ENCODE data around the gene SLC22A12.
"Not testable (repeated sequence)": the region's sequence is repeated elsewhere in the genome, so short reads cannot be mapped to it uniquely, and the experiment has no call there.

SLC22A12 gene

GRCh38 chr11:64560941-64561340 is 30.1 kb upstream of the SLC22A12 start:
- Histone ChIP-seq H3K9ac (ENCODE audit: low read length) (no peak overlapping the region), H4K5ac (ENCODE audit: low read length) (no peak overlapping the region), H3K18ac (ENCODE audit: low read length) (no peak overlapping the region), H3K79me2 (ENCODE audit: control insufficient read depth, insufficient read depth, low read length) (no peaks in the 10 kb centered on the region), H2BK120ac (ENCODE audit: low read depth, low read length) (no peak overlapping the region), H4K8ac (ENCODE audit: low read depth, low read length) (no peak overlapping the region), H3K4ac (ENCODE audit: low read depth, low read length) (no peak overlapping the region), H3K56ac (ENCODE audit: low read length) (no peak overlapping the region), H3K36me3 (ENCODE audit: control insufficient read depth, insufficient read depth, low read length) (no peaks in the 10 kb centered on the region), H3K79me1 (ENCODE audit: low read length) (no peaks in the 10 kb centered on the region), H2BK15ac (replicated peaks; ENCODE audit: low read depth) (no peak overlapping the region), H3K4me1 (ENCODE audit: control insufficient read depth, low read depth, low read length) (peaks cover 4% of the 10 kb centered on the region), H2AK5ac (ENCODE audit: low read length) (no peak overlapping the region), H3K4me3 (ENCODE audit: low read length) (no peak overlapping the region), H3K23ac (ENCODE audit: low read length) (no peak overlapping the region), H3K27me3 (ENCODE audit: insufficient read depth, low read length, poor library complexity) (no peaks in the 10 kb centered on the region), H3K27ac (ENCODE audit: low read depth, low read length) (no peak overlapping the region), H3K4me2 (ENCODE audit: low read length) (no peak overlapping the region), H2BK5ac (ENCODE audit: low read length) (no peak overlapping the region)
- no CpG with 5 or more reads among the region's 16 CpGs for WGBS (ENCODE audit: extremely low coverage, insufficient coverage, low lambda C conversion rate)
- DNase-seq: no peak

GRCh38 chr11:64561429-64561828 is 29.6 kb upstream of the SLC22A12 start:
- not testable (repeated sequence) for H3K4me3 ChIP-seq (ENCODE audit: low read length); H4K5ac ChIP-seq (ENCODE audit: low read length); H3K27ac ChIP-seq (ENCODE audit: low read depth, low read length); H4K8ac ChIP-seq (ENCODE audit: low read depth, low read length); H3K4me1 ChIP-seq (ENCODE audit: control insufficient read depth, low read depth, low read length); H3K4ac ChIP-seq (ENCODE audit: low read depth, low read length); H3K79me1 ChIP-seq (ENCODE audit: low read length); DNase-seq; H2BK120ac ChIP-seq (ENCODE audit: low read depth, low read length); H2BK5ac ChIP-seq (ENCODE audit: low read length); H3K27me3 ChIP-seq (ENCODE audit: insufficient read depth, low read length, poor library complexity); H2BK15ac ChIP-seq (replicated peaks; ENCODE audit: low read depth); H3K18ac ChIP-seq (ENCODE audit: low read length); H3K23ac ChIP-seq (ENCODE audit: low read length); H2AK5ac ChIP-seq (ENCODE audit: low read length); H3K4me2 ChIP-seq (ENCODE audit: low read length); H3K9ac ChIP-seq (ENCODE audit: low read length); H3K56ac ChIP-seq (ENCODE audit: low read length); H3K79me2 ChIP-seq (ENCODE audit: control insufficient read depth, insufficient read depth, low read length); H3K36me3 ChIP-seq (ENCODE audit: control insufficient read depth, insufficient read depth, low read length)
- WGBS (ENCODE audit: extremely low coverage, insufficient coverage, low lambda C conversion rate): no CpG with 5 or more reads among the region's 3 CpGs

DNA sequence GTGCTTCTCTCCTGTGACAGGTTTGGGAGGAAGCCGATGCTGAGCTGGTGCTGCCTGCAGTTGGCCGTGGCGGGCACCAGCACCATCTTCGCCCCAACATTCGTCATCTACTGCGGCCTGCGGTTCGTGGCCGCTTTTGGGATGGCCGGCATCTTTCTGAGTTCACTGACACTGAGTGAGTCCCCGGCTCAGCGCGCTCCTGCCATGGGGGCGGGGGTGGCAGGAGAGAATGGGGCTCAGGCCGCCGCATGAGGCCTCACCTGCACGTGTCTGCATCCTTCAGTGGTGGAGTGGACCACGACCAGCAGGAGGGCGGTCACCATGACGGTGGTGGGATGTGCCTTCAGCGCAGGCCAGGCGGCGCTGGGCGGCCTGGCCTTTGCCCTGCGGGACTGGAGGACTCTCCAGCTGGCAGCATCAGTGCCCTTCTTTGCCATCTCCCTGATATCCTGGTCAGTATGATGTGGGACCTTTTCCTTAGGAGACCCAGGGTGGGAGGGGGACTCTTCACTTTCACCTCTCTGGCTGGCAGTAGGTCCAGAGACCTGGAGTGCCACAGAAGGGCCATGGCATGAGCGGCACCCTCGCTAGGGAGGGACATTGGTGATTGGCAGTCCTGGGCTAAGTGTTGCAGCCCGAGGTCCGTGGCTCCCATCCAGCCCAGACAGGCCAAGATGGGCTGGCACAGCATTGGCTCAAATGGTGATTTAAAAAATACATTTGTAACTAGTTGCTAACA is 28.9 kb upstream of the SLC22A12 start:
- no peak overlapping the region for H3K56ac ChIP-seq (ENCODE audit: low read length)
- H2BK5ac ChIP-seq (ENCODE audit: low read length): no peak overlapping the region
- no CpG with 5 or more reads among the region's 29 CpGs for WGBS (ENCODE audit: extremely low coverage, insufficient coverage, low lambda C conversion rate)
- H3K79me1 ChIP-seq (ENCODE audit: low read length): no peaks in the 10 kb centered on the region
- no peak overlapping the region for H3K23ac ChIP-seq (ENCODE audit: low read length)
- H3K36me3 ChIP-seq (ENCODE audit: control insufficient read depth, insufficient read depth, low read length): no peaks in the 10 kb centered on the region
- no peak overlapping the region for H3K4me2 ChIP-seq (ENCODE audit: low read length)
- no peak overlapping the region for H3K4ac ChIP-seq (ENCODE audit: low read depth, low read length)
- H4K8ac ChIP-seq (ENCODE audit: low read depth, low read length): no peak overlapping the region
- no peak for DNase-seq
- H2BK120ac ChIP-seq (ENCODE audit: low read depth, low read length): no peak overlapping the region
- no peak overlapping the region for H2BK15ac ChIP-seq (replicated peaks; ENCODE audit: low read depth)
- H3K4me1 ChIP-seq (ENCODE audit: control insufficient read depth, low read depth, low read length): peaks cover 4% of the 10 kb centered on the region
- H3K79me2 ChIP-seq (ENCODE audit: control insufficient read depth, insufficient read depth, low read length): no peaks in the 10 kb centered on the region
- H2AK5ac ChIP-seq (ENCODE audit: low read length): no peak overlapping the region
- no peaks in the 10 kb centered on the region for H3K27me3 ChIP-seq (ENCODE audit: insufficient read depth, low read length, poor library complexity)
- H3K27ac ChIP-seq (ENCODE audit: low read depth, low read length): no peak overlapping the region
- no peak overlapping the region for H3K18ac ChIP-seq (ENCODE audit: low read length)
- H3K4me3 ChIP-seq (ENCODE audit: low read length): no peak overlapping the region
- H4K5ac ChIP-seq (ENCODE audit: low read length): no peak overlapping the region
- no peak overlapping the region for H3K9ac ChIP-seq (ENCODE audit: low read length)

DNA sequence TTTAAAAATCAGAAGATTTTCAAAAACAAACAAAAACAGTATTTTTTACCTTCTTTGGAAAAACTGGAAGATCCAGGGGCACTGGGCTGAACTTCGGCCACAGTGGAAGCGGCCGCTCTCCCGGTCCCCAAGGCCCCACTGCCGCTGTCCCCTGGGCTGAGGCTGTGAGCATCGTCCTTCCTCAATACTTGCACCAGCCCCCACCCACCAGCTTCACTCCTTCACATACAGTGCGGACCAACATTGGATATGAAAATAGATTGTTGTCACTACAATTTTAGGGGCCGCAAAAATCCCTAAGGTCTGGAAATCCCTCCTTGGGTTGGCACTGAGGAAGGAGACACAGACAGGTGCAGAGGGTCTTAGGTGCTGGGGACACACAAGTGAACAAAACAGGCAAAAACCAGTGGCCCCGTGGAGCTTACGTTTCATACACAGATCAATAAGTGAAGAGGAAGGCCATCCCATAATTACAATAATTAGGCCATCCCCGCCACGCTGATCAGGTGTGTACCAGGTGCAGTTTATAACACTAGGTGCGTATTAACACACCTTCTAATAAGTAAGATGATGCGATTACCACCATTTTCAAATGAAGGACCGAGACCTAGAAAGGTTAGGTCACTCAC is 28.2 kb upstream of the SLC22A12 start:
- H3K18ac ChIP-seq (ENCODE audit: low read length): no peak overlapping the region
- no peak for DNase-seq
- H3K36me3 ChIP-seq (ENCODE audit: control insufficient read depth, insufficient read depth, low read length): no peaks in the 10 kb centered on the region
- H3K4me2 ChIP-seq (ENCODE audit: low read length): no peak overlapping the region
- no peak overlapping the region for H3K9ac ChIP-seq (ENCODE audit: low read length)
- no peak overlapping the region for H3K56ac ChIP-seq (ENCODE audit: low read length)
- WGBS (ENCODE audit: extremely low coverage, insufficient coverage, low lambda C conversion rate): no CpG with 5 or more reads among the region's 15 CpGs
- no peak overlapping the region for H2AK5ac ChIP-seq (ENCODE audit: low read length)
- H4K5ac ChIP-seq (ENCODE audit: low read length): no peak overlapping the region
- no peak overlapping the region for H2BK15ac ChIP-seq (replicated peaks; ENCODE audit: low read depth)
- H2BK120ac ChIP-seq (ENCODE audit: low read depth, low read length): no peak overlapping the region
- H3K4me1 ChIP-seq (ENCODE audit: control insufficient read depth, low read depth, low read length): peaks cover 4% of the 10 kb centered on the region
- no peak overlapping the region for H3K23ac ChIP-seq (ENCODE audit: low read length)
- no peak overlapping the region for H3K4ac ChIP-seq (ENCODE audit: low read depth, low read length)
- no peaks in the 10 kb centered on the region for H3K79me1 ChIP-seq (ENCODE audit: low read length)
- H4K8ac ChIP-seq (ENCODE audit: low read depth, low read length): no peak overlapping the region
- no peak overlapping the region for H2BK5ac ChIP-seq (ENCODE audit: low read length)
- H3K79me2 ChIP-seq (ENCODE audit: control insufficient read depth, insufficient read depth, low read length): no peaks in the 10 kb centered on the region
- H3K27ac ChIP-seq (ENCODE audit: low read depth, low read length): no peak overlapping the region
- no peak overlapping the region for H3K4me3 ChIP-seq (ENCODE audit: low read length)
- no peaks in the 10 kb centered on the region for H3K27me3 ChIP-seq (ENCODE audit: insufficient read depth, low read length, poor library complexity)

GRCh38 chr11:64563966-64564365 is 27.1 kb upstream of the SLC22A12 start:
- H3K27me3 ChIP-seq (ENCODE audit: insufficient read depth, low read length, poor library complexity): no peaks in the 10 kb centered on the region
- no peak overlapping the region for H3K27ac ChIP-seq (ENCODE audit: low read depth, low read length)
- no peak overlapping the region for H3K4ac ChIP-seq (ENCODE audit: low read depth, low read length)
- no peak overlapping the region for H2BK5ac ChIP-seq (ENCODE audit: low read length)
- no peak overlapping the region for H3K4me2 ChIP-seq (ENCODE audit: low read length)
- no peak overlapping the region for H3K23ac ChIP-seq (ENCODE audit: low read length)
- H3K9ac ChIP-seq (ENCODE audit: low read length): no peak overlapping the region
- DNase-seq: no peak
- no peaks in the 10 kb centered on the region for H3K79me2 ChIP-seq (ENCODE audit: control insufficient read depth, insufficient read depth, low read length)
- H3K36me3 ChIP-seq (ENCODE audit: control insufficient read depth, insufficient read depth, low read length): no peaks in the 10 kb centered on the region
- peaks cover 4% of the 10 kb centered on the region for H3K4me1 ChIP-seq (ENCODE audit: control insufficient read depth, low read depth, low read length)
- no peak overlapping the region for H4K8ac ChIP-seq (ENCODE audit: low read depth, low read length)
- no peak overlapping the region for H3K18ac ChIP-seq (ENCODE audit: low read length)
- no peak overlapping the region for H4K5ac ChIP-seq (ENCODE audit: low read length)
- no peak overlapping the region for H2AK5ac ChIP-seq (ENCODE audit: low read length)
- H2BK120ac ChIP-seq (ENCODE audit: low read depth, low read length): no peak overlapping the region
- H3K79me1 ChIP-seq (ENCODE audit: low read length): no peaks in the 10 kb centered on the region
- no CpG with 5 or more reads among the region's 12 CpGs for WGBS (ENCODE audit: extremely low coverage, insufficient coverage, low lambda C conversion rate)
- H3K56ac ChIP-seq (ENCODE audit: low read length): no peak overlapping the region
- H2BK15ac ChIP-seq (replicated peaks; ENCODE audit: low read depth): no peak overlapping the region
- H3K4me3 ChIP-seq (ENCODE audit: low read length): no peak overlapping the region

All from mesendoderm (in vitro differentiated cells).